B cell (primary cell): ENCODE data around the gene ABCB1.

Source experiments
- CTCF ChIP-seq: fragments of 200-600 bp; IDR thresholded peaks from one replicate; pipeline ENCODE4 v1.8.0; 2022; ENCODE audit warnings: antibody characterized with exemption, mild to moderate bottlenecking
- EZH2 ChIP-seq: IDR thresholded peaks from 2 replicates; pipeline ENCODE4 v1.6.1; 2012; ENCODE audit warnings: borderline replicate concordance, low read depth, mild to moderate bottlenecking, moderate library complexity, low read length; ENCODE audit not compliant: insufficient read depth, poor library complexity, severe bottlenecking

GRCh38 chr7:87598234-87599009 is 2.3 kb downstream of the ABCB1 start:
- TF ChIP-seq CTCF (no peak), EZH2 (no peak)
